ENCODE data around the gene FADS1.
A peak's percentile ranks its signal among the peaks of the same experiment; 100 is the strongest.

- TF ChIP-seq CTCF (IDR thresholded peaks at IDR 0.05) (peak in 1 of 6 experiments; percentile 11), POLR2A (IDR thresholded peaks at IDR 0.05) (no peak)
Measured at GRCh38 chr11:61791737-61792309, 25.0 kb downstream of the FADS1 start.

Data from Peyer's patch (tissue), 4 donors.